ENCODE results near the gene TTI1.

The TTI1 gene

GRCh38 chr20:37945091-37945547 lies 88.1 kb downstream of the TTI1 start:
- H3K4me3 ChIP-seq (ENCODE audit: low read depth, low read length): no peak overlapping the region
- H3K79me2 ChIP-seq (ENCODE audit: control insufficient read depth, insufficient read depth, low read length, unreplicated experiment): no peaks in the 10 kb centered on the region
- H3K36me3 ChIP-seq (ENCODE audit: insufficient read depth, low read length): no peaks in the 10 kb centered on the region
- no peaks in the 10 kb centered on the region for H3K4me1 ChIP-seq (ENCODE audit: control insufficient read depth, insufficient read depth, low read length, unreplicated experiment)
- H3K27ac ChIP-seq (ENCODE audit: low read depth, low read length): no peak overlapping the region
- no peak overlapping the region for H2AFZ ChIP-seq (ENCODE audit: low read length, unreplicated experiment)
- peaks cover 5% of the 10 kb centered on the region; the same call in 1 of the 2 replicates for H3K27me3 ChIP-seq (ENCODE audit: insufficient read depth, low read length)

- Histone ChIP-seq H3K27ac (ENCODE audit: low read depth, low read length) (no peak overlapping the region), H2AFZ (ENCODE audit: low read length, unreplicated experiment) (no peak overlapping the region), H3K79me2 (ENCODE audit: control insufficient read depth, insufficient read depth, low read length, unreplicated experiment) (no peaks in the 10 kb centered on the region), H3K36me3 (ENCODE audit: insufficient read depth, low read length) (no peaks in the 10 kb centered on the region), H3K4me3 (ENCODE audit: low read depth, low read length) (no peak overlapping the region), H3K4me1 (ENCODE audit: control insufficient read depth, insufficient read depth, low read length, unreplicated experiment) (no peaks in the 10 kb centered on the region), H3K27me3 (ENCODE audit: insufficient read depth, low read length) (peaks cover 5% of the 10 kb centered on the region; the same call in 1 of the 2 replicates)
Measured at GRCh38 chr20:37944456-37944981, 88.7 kb downstream of the TTI1 start.

GRCh38 chr20:37943501-37944455 lies 89.5 kb downstream of the TTI1 start:
- H3K79me2 ChIP-seq (ENCODE audit: control insufficient read depth, insufficient read depth, low read length, unreplicated experiment): no peaks in the 10 kb centered on the region
- no peaks in the 10 kb centered on the region for H3K36me3 ChIP-seq (ENCODE audit: insufficient read depth, low read length)
- no peak overlapping the region for H3K27ac ChIP-seq (ENCODE audit: low read depth, low read length)
- H3K27me3 ChIP-seq (ENCODE audit: insufficient read depth, low read length): peaks cover 5% of the 10 kb centered on the region; the same call in 1 of the 2 replicates
- H3K4me3 ChIP-seq (ENCODE audit: low read depth, low read length): no peak overlapping the region
- no peaks in the 10 kb centered on the region for H3K4me1 ChIP-seq (ENCODE audit: control insufficient read depth, insufficient read depth, low read length, unreplicated experiment)
- H2AFZ ChIP-seq (ENCODE audit: low read length, unreplicated experiment): no peak overlapping the region

- peaks cover 5% of the 10 kb centered on the region; the same call in 1 of the 2 replicates for H3K27me3 ChIP-seq (ENCODE audit: insufficient read depth, low read length)
- H3K36me3 ChIP-seq (ENCODE audit: insufficient read depth, low read length): no peaks in the 10 kb centered on the region
- no peaks in the 10 kb centered on the region for H3K4me1 ChIP-seq (ENCODE audit: control insufficient read depth, insufficient read depth, low read length, unreplicated experiment)
- H3K27ac ChIP-seq (ENCODE audit: low read depth, low read length): no peak overlapping the region
- H3K4me3 ChIP-seq (ENCODE audit: low read depth, low read length): no peak overlapping the region
- no peaks in the 10 kb centered on the region for H3K79me2 ChIP-seq (ENCODE audit: control insufficient read depth, insufficient read depth, low read length, unreplicated experiment)
- H2AFZ ChIP-seq (ENCODE audit: low read length, unreplicated experiment): no peak overlapping the region
Measured at GRCh38 chr20:37943033-37943432, 90.2 kb downstream of the TTI1 start.

- Histone ChIP-seq H3K36me3 (ENCODE audit: insufficient read depth, low read length) (no peaks in the 10 kb centered on the region), H3K27ac (ENCODE audit: low read depth, low read length) (no peak overlapping the region), H3K79me2 (ENCODE audit: control insufficient read depth, insufficient read depth, low read length, unreplicated experiment) (no peaks in the 10 kb centered on the region), H2AFZ (ENCODE audit: low read length, unreplicated experiment) (no peak overlapping the region), H3K27me3 (ENCODE audit: insufficient read depth, low read length) (peaks cover 5% of the 10 kb centered on the region; the same call in 1 of the 2 replicates), H3K4me3 (ENCODE audit: low read depth, low read length) (no peak overlapping the region), H3K4me1 (ENCODE audit: control insufficient read depth, insufficient read depth, low read length, unreplicated experiment) (no peaks in the 10 kb centered on the region)
Measured at GRCh38 chr20:37941992-37942391, 91.3 kb downstream of the TTI1 start.

DNA sequence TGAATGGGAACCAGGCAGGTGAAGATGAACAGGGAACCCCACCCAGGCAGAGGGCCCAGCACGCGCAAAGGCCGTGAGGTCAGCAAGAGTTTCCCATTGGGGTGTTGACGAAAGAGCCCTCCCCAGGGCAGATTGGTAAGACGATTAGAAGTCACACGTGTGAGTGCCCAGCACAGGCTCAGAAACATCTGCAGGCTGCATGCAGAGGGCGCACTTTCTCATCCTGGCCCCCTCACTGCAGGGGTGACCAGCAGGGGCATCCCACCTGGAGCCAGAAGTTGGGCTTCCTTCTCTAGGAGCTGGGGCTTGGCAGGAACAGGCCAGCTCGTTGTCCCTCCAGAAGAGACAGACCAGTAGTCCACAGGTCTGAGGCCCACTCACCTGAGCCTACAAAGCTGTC lies 91.9 kb downstream of the TTI1 start:
- Histone ChIP-seq H3K4me3 (ENCODE audit: low read depth, low read length) (no peak overlapping the region), H3K27ac (ENCODE audit: low read depth, low read length) (no peak overlapping the region), H3K36me3 (ENCODE audit: insufficient read depth, low read length) (no peaks in the 10 kb centered on the region), H3K79me2 (ENCODE audit: control insufficient read depth, insufficient read depth, low read length, unreplicated experiment) (no peaks in the 10 kb centered on the region), H2AFZ (ENCODE audit: low read length, unreplicated experiment) (no peak overlapping the region), H3K4me1 (ENCODE audit: control insufficient read depth, insufficient read depth, low read length, unreplicated experiment) (no peaks in the 10 kb centered on the region), H3K27me3 (ENCODE audit: insufficient read depth, low read length) (peaks cover under 1% of the 10 kb centered on the region; the same call in 1 of the 2 replicates)

GRCh38 chr20:37940858-37941257 lies 92.4 kb downstream of the TTI1 start:
- Histone ChIP-seq H3K27me3 (ENCODE audit: insufficient read depth, low read length) (no peaks in the 10 kb centered on the region), H3K79me2 (ENCODE audit: control insufficient read depth, insufficient read depth, low read length, unreplicated experiment) (no peaks in the 10 kb centered on the region), H3K4me1 (ENCODE audit: control insufficient read depth, insufficient read depth, low read length, unreplicated experiment) (no peaks in the 10 kb centered on the region), H3K27ac (ENCODE audit: low read depth, low read length) (no peak overlapping the region), H3K4me3 (ENCODE audit: low read depth, low read length) (no peak overlapping the region), H3K36me3 (ENCODE audit: insufficient read depth, low read length) (no peaks in the 10 kb centered on the region), H2AFZ (ENCODE audit: low read length, unreplicated experiment) (no peak overlapping the region)

GRCh38 chr20:37939701-37940560 lies 93.3 kb downstream of the TTI1 start:
- Histone ChIP-seq H2AFZ (ENCODE audit: low read length, unreplicated experiment) (no peak overlapping the region), H3K4me1 (ENCODE audit: control insufficient read depth, insufficient read depth, low read length, unreplicated experiment) (no peaks in the 10 kb centered on the region), H3K36me3 (ENCODE audit: insufficient read depth, low read length) (no peaks in the 10 kb centered on the region), H3K79me2 (ENCODE audit: control insufficient read depth, insufficient read depth, low read length, unreplicated experiment) (no peaks in the 10 kb centered on the region), H3K27me3 (ENCODE audit: insufficient read depth, low read length) (no peaks in the 10 kb centered on the region), H3K27ac (ENCODE audit: low read depth, low read length) (no peak overlapping the region), H3K4me3 (ENCODE audit: low read depth, low read length) (no peak overlapping the region)

GRCh38 chr20:37938954-37939353 lies 94.3 kb downstream of the TTI1 start:
- H3K27me3 ChIP-seq (ENCODE audit: insufficient read depth, low read length): no peaks in the 10 kb centered on the region
- H2AFZ ChIP-seq (ENCODE audit: low read length, unreplicated experiment): no peak overlapping the region
- H3K36me3 ChIP-seq (ENCODE audit: insufficient read depth, low read length): no peaks in the 10 kb centered on the region
- H3K4me1 ChIP-seq (ENCODE audit: control insufficient read depth, insufficient read depth, low read length, unreplicated experiment): no peaks in the 10 kb centered on the region
- no peak overlapping the region for H3K4me3 ChIP-seq (ENCODE audit: low read depth, low read length)
- H3K27ac ChIP-seq (ENCODE audit: low read depth, low read length): no peak overlapping the region
- H3K79me2 ChIP-seq (ENCODE audit: control insufficient read depth, insufficient read depth, low read length, unreplicated experiment): no peaks in the 10 kb centered on the region

DNA sequence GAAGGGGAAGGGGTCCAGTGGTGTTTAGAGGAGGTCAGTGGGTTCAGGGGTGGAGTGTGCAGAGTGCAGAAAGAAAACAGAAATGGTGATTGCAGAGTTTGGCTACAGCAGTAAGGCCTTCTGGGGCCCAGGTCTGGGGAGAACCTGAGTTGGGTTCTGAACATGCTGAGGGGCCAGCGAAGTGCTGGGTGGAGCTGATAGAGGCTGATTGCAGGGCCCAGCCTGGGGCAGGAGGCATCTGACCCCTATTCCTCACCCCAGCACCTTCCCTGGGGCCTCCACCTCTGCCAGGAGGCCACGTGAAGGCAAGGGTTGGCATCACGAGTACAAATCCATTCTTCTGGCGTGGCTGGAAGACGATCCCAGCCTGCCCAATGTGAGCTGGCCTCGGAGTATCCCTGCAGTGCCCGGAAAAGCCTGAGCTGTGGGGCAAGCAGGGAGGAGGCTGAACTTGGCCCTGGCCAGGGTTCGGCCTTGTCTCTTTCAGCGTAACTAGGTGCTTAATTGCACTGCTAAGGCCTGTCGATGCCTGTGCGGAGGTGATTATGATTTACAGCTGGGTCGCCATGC lies 95.0 kb downstream of the TTI1 start:
- Histone ChIP-seq H3K27me3 (ENCODE audit: insufficient read depth, low read length) (no peaks in the 10 kb centered on the region), H2AFZ (ENCODE audit: low read length, unreplicated experiment) (no peak overlapping the region), H3K79me2 (ENCODE audit: control insufficient read depth, insufficient read depth, low read length, unreplicated experiment) (no peaks in the 10 kb centered on the region), H3K4me3 (ENCODE audit: low read depth, low read length) (no peak overlapping the region), H3K27ac (ENCODE audit: low read depth, low read length) (no peak overlapping the region), H3K36me3 (ENCODE audit: insufficient read depth, low read length) (no peaks in the 10 kb centered on the region), H3K4me1 (ENCODE audit: control insufficient read depth, insufficient read depth, low read length, unreplicated experiment) (no peaks in the 10 kb centered on the region)
